GM12878 (cell line): Measurements from ENCODE around the gene FBXL17. TPM values are rescaled to one million over a fixed set of nuclear protein-coding genes. Genes with fewer than 3 reads are reported as not detected.

Experiments
- ATAC-seq: fragments of 200-7000 bp; cut with Tn5 transposase; 3 replicates; pipeline ENCODE4 v1.9.1; 2020; ENCODE audit warnings: mild to moderate bottlenecking, moderate library complexity
- BruUV-seq: library from RNA; stranded (reverse); fragments of 400-500 nt; replicated peaks from 2 replicates; lab custom pipeline; 2021; lab: Mats Ljungman, UMichigan
- CTCF ChIA-PET: fragments of 300-600 bp; sonication (Branson Sonifier 250); formaldehyde crosslinking; extraction: SDS; loops from one replicate; lab custom pipeline; 2021; ENCODE audit warnings: inconsistent platforms; lab: Yijun Ruan, JAX
- POLR2A ChIA-PET: fragments of 350-600 bp; formaldehyde crosslinking; extraction: SDS; loops from one replicate; lab custom pipeline; 2021; ENCODE audit warnings: inconsistent platforms; lab: Charles Lee
- RAD21 ChIA-PET: fragments of 300-600 bp; sonication (Branson Sonifier 250); formaldehyde crosslinking; loops from one replicate; lab custom pipeline; 2023; ENCODE audit warnings: antibody characterized with exemption; ENCODE audit not compliant: unreplicated experiment; lab: Charles Lee
- SMC1A ChIA-PET: fragments of 300-600 bp; sonication (Branson Sonifier 250); formaldehyde crosslinking; loops from one replicate; lab custom pipeline; 2023; ENCODE audit not compliant: unreplicated experiment, uncharacterized antibody; lab: Charles Lee
- DNase-seq: peaks from one replicate; pipeline ENCODE4 v3.0.0-alpha.2; 2011; ENCODE audit warnings: low read depth, low spot score
- FAIRE-seq: peaks from 3 replicates; lab custom pipeline; 2011; peaks lifted over from hg19 to GRCh38; lab: Jason Lieb, UNC
- H2AFZ ChIP-seq: 2 replicates; pipeline ENCODE4 v1.6.0; 2011; ENCODE audit warnings: low read depth, low read length, control low read depth; ENCODE audit not compliant: control insufficient read depth
- H3K27ac ChIP-seq: 2 replicates; pipeline ENCODE4 v1.5.1; 2011; ENCODE audit warnings: control low read depth; ENCODE audit not compliant: control insufficient read depth, insufficient read depth
- H3K27me3 ChIP-seq, 2 experiments: replicated peaks in 1 of 2; 2 replicates each; pipeline versions ENCODE4 v1.6.0 to v1.6.1; 2011; ENCODE audit warnings: low read length in 1 of 2; ENCODE audit not compliant: control insufficient read depth in 2 of 2, insufficient read depth in 2 of 2
- H3K36me3 ChIP-seq, 2 experiments: 2 replicates each; pipeline ENCODE4 v1.5.1; 2011; ENCODE audit warnings: low read length in 1 of 2; ENCODE audit not compliant: control insufficient read depth in 2 of 2, insufficient read depth in 2 of 2
- H3K4me1 ChIP-seq: 2 replicates; pipeline ENCODE4 v1.6.1; 2011; ENCODE audit warnings: mild to moderate bottlenecking, low read length, moderate library complexity, mixed read lengths; ENCODE audit not compliant: control insufficient read depth, insufficient read depth
- H3K4me2 ChIP-seq: 2 replicates; pipeline ENCODE4 v1.6.0; 2011; ENCODE audit warnings: control low read depth; ENCODE audit not compliant: control insufficient read depth, insufficient read depth
- H3K4me3 ChIP-seq: fragments of 200-600 bp; sonication (generic); 2 replicates; pipeline ENCODE4 v1.5.1; 2016
- H3K79me2 ChIP-seq: 2 replicates; pipeline ENCODE4 v1.6.0; 2011; ENCODE audit warnings: low read length; ENCODE audit not compliant: control insufficient read depth, insufficient read depth
- H3K9ac ChIP-seq: 2 replicates; pipeline ENCODE4 v1.8.0; 2011; ENCODE audit warnings: low read length, control low read depth, mixed read lengths; ENCODE audit not compliant: control insufficient read depth, insufficient read depth
- H3K9me3 ChIP-seq: replicated peaks from 3 replicates; pipeline ENCODE4 v1.5.1; 2011; ENCODE audit warnings: mild to moderate bottlenecking, low read length; ENCODE audit not compliant: control insufficient read depth, insufficient read depth
- H4K20me1 ChIP-seq: 2 replicates; pipeline ENCODE4 v1.6.0; 2011; ENCODE audit not compliant: control insufficient read depth, insufficient read depth
- HSF1 ChIP-seq: fragments of 150-350 bp; IDR thresholded peaks from 2 replicates; pipeline ENCODE4 v1.6.1; 2014; ENCODE audit warnings: mild to moderate bottlenecking, low read depth, low read length
- RELA ChIP-seq: fragments of 450-650 bp; IDR thresholded peaks from 2 replicates; pipeline ENCODE4 v1.8.0; 2014; ENCODE audit warnings: borderline replicate concordance; ENCODE audit not compliant: partially characterized antibody
- SIX5 ChIP-seq: IDR thresholded peaks from 2 replicates; pipeline ENCODE4 v1.6.1; 2011; ENCODE audit warnings: mild to moderate bottlenecking, low read depth, low read length, moderate library complexity; ENCODE audit not compliant: severe bottlenecking
- WGBS: methylation state at CpG from one replicate; pipeline ENCODE4 v1.1.6; 2016; ENCODE audit warnings: low lambda C conversion rate; ENCODE audit not compliant: insufficient replicate concordance, insufficient coverage; ENCODE audit errors: missing lambda C conversion rate; 5-methylcytosine and 5-hydroxymethylcytosine counted together
- in situ Hi-C: fragments of 300-500 bp; cut with MboI; formaldehyde crosslinking; loops from 9 replicates; pipeline ENCODE4 v1.14.3; 2018; ENCODE audit warnings: mixed read lengths
- intact Hi-C: fragments of 100-400 bp; cut with micrococcal nuclease; formaldehyde crosslinking; loops from one replicate; pipeline ENCODE4 v1.14.2; 2022; ENCODE audit not compliant: unreplicated experiment
- polyA plus RNA-seq, 11 experiments: library from polyadenylated mRNA; depleted of rRNA in 4 of 11; unstranded in 6 of 11; stranded (reverse) in 5 of 11; fragments of >200 nt; fragmentation: Nextera tagmentation in 4 of 11; fragmentation: Illumina TruSeq in 1 of 11; extraction: Ambion mirVana in 4 of 11; extraction: Trizol in 1 of 11; gene quantifications; 1 replicate in 1 of 11; 2 replicates in 10 of 11; pipeline versions ENCODE4 v1.2.1 to v1.2.3, GENCODE V29; 2011 to 2016; ENCODE audit warnings: inconsistent platforms in 2 of 11, missing spikeins in 2 of 11, low read depth in 1 of 11
- total RNA-seq, 4 experiments: library from RNA; depleted of rRNA in 3 of 4; stranded (reverse); fragments of >200 nt in 3 of 4; fragmentation: Illumina TruSeq in 1 of 4; extraction: Trizol in 1 of 4; gene quantifications; 2 replicates each; pipeline versions ENCODE4 v1.2.1 to v1.2.3, GENCODE V29; 2013 to 2021
- TF ChIP-seq, protein P1 (sequence below), 3 experiments: IDR thresholded peaks in 2 of 3; conservative IDR thresholded peaks in 1 of 3; 2 replicates each; pipeline ENCODE4 v1.5.1; 2011; ENCODE audit warnings: low read depth in 3 of 3, low read length in 3 of 3, mild to moderate bottlenecking in 3 of 3, control low read depth in 2 of 3, moderate library complexity in 2 of 3, inconsistent platforms in 1 of 3, mixed read lengths in 1 of 3; ENCODE audit not compliant: control insufficient read depth in 2 of 3, insufficient read depth in 1 of 3; ENCODE audit errors: extremely low read depth in 1 of 3

The FBXL17 gene
- total and polyA plus RNA-seq, 10 of the 15 experiments (the other 5 are each of a cell fraction or from before 2014, with no cell fraction given): 0.88 to 9.0 (median 4.4) TPM

- intact Hi-C loops: loop anchor here (10.0 kb wide), 1 partner anchor 237 kb away; no protein-coding TSS in a partner anchor
- TF ChIP-seq SIX5: no peak
- TF ChIP-seq RELA: no peak
- TF ChIP-seq, all 136 proteins: peak for 0
- in situ Hi-C loops: no loop called here
Measured at GRCh38 chr5:107857785-107858184, 524.1 kb downstream of the FBXL17 start.

GRCh38 chr5:107855171-107855570 lies 526.7 kb downstream of the FBXL17 start:
- ChIA-PET RAD21 (interaction anchor here (1.0 kb wide), 1 partner anchor 11 kb away, joined by 3 read pairs; no protein-coding TSS in a partner anchor), POLR2A (no interaction called here), CTCF (interaction anchor here (0.7 to 1.3 kb wide), 2 partner anchors 17 to 353 kb away, joined by 3 read pairs; no protein-coding TSS in a partner anchor), SMC1A (interaction anchor here (1.5 kb wide), 1 partner anchor 57 kb away, joined by 3 read pairs; no protein-coding TSS in a partner anchor)
- ATAC-seq (no peak), FAIRE-seq (no peak), DNase-seq (no peak)
- no peak overlapping the region for H3K27ac ChIP-seq
- H3K36me3 ChIP-seq: no peaks in the 10 kb centered on the region
- no peaks in the 10 kb centered on the region for H3K4me1 ChIP-seq
- WGBS: 32% methylated on average over 2 of the region's 2 CpGs
- H3K9ac ChIP-seq: no peak overlapping the region
- H3K9me3 ChIP-seq: no peaks in the 10 kb centered on the region
- H4K20me1 ChIP-seq: no peaks in the 10 kb centered on the region
- no peak overlapping the region for H3K4me3 ChIP-seq
- H3K79me2 ChIP-seq: no peaks in the 10 kb centered on the region
- H2AFZ ChIP-seq: no peak overlapping the region
- no TSS peak for BruUV-seq
- no peaks in the 10 kb centered on the region for H3K27me3 ChIP-seq
- in situ Hi-C loops (no loop called here), intact Hi-C loops (loop anchor here (10.0 kb wide), 1 partner anchor 240 kb away; no protein-coding TSS in a partner anchor)
- TF ChIP-seq, protein P1, sequence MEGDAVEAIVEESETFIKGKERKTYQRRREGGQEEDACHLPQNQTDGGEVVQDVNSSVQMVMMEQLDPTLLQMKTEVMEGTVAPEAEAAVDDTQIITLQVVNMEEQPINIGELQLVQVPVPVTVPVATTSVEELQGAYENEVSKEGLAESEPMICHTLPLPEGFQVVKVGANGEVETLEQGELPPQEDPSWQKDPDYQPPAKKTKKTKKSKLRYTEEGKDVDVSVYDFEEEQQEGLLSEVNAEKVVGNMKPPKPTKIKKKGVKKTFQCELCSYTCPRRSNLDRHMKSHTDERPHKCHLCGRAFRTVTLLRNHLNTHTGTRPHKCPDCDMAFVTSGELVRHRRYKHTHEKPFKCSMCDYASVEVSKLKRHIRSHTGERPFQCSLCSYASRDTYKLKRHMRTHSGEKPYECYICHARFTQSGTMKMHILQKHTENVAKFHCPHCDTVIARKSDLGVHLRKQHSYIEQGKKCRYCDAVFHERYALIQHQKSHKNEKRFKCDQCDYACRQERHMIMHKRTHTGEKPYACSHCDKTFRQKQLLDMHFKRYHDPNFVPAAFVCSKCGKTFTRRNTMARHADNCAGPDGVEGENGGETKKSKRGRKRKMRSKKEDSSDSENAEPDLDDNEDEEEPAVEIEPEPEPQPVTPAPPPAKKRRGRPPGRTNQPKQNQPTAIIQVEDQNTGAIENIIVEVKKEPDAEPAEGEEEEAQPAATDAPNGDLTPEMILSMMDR (IDR thresholded peaks at IDR 0.05 in 2 of 3, conservative IDR thresholded peaks at IDR 0.05 in 1 of 3; ENCODE audit: control insufficient read depth in 2 of 3, extremely low read depth in 1 of 3, insufficient read depth in 1 of 3, low read depth in 3 of 3, low read length in 3 of 3): peak in 1 of 3 experiments; percentile 22; a peak in 1 of 6 replicates
- TF ChIP-seq HSF1: no peak
- no peak overlapping the region for H3K4me2 ChIP-seq

More at GRCh38 chr5:107857785-107858184, 524.1 kb downstream of the FBXL17 start:
- Histone ChIP-seq H3K4me1 (no peaks in the 10 kb centered on the region), H3K4me3 (no peak overlapping the region), H3K27ac (no peak overlapping the region), H3K27me3 (no peaks in the 10 kb centered on the region), H3K9me3 (no peaks in the 10 kb centered on the region), H3K4me2 (no peak overlapping the region), H3K36me3 (no peaks in the 10 kb centered on the region; a peak in 1 of 4 replicates), H3K79me2 (no peaks in the 10 kb centered on the region), H4K20me1 (no peaks in the 10 kb centered on the region), H3K9ac (no peak overlapping the region), H2AFZ (no peak overlapping the region)
- ATAC-seq (no peak), DNase-seq (no peak), FAIRE-seq (no peak)
- POLR2A ChIA-PET: no interaction called here
- CTCF ChIA-PET: no interaction called here
- RAD21 ChIA-PET: no interaction called here
- BruUV-seq: no TSS peak
- WGBS: 97% methylated on average over 2 of the region's 2 CpGs
- SMC1A ChIA-PET: no interaction called here
